Spleen (tissue), 7 donors: ENCODE data around the gene HTR4.

Experiments
- POLR2AphosphoS5 ChIP-seq, 3 donors: sonication (generic); formaldehyde crosslinking; IDR thresholded peaks; one replicate each; pipeline ENCODE4 v1.5.1; 2017; ENCODE audit warnings: antibody characterized with exemption in 3 of 3
- TF ChIP-seq, protein P1 (sequence below), 11 experiments: fragments of 200-600 bp in 7 of 11; fragments of 450-650 bp in 4 of 11; sonication (generic) in 4 of 11; IDR thresholded peaks in 8 of 11; conservative IDR thresholded peaks in 3 of 11; 1 replicate in 7 of 11; 2 replicates in 4 of 11; pipeline versions ENCODE4 v1.4.0 to v1.8.0; 2016 to 2021; ENCODE audit warnings: antibody characterized with exemption in 11 of 11, inconsistent platforms in 4 of 11, mild to moderate bottlenecking in 1 of 11
- donor health status: DM: no; HTN: no; CAD: no; lungs with moderate emphysema.
- donor health status: DM: no; HTN: no; CAD: no.
- donor health status: DM: no; HTN: no; CAD: no.

GRCh38 chr5:148659641-148660345 is 5.5 kb upstream of the HTR4 start:
- TF ChIP-seq, protein P1, sequence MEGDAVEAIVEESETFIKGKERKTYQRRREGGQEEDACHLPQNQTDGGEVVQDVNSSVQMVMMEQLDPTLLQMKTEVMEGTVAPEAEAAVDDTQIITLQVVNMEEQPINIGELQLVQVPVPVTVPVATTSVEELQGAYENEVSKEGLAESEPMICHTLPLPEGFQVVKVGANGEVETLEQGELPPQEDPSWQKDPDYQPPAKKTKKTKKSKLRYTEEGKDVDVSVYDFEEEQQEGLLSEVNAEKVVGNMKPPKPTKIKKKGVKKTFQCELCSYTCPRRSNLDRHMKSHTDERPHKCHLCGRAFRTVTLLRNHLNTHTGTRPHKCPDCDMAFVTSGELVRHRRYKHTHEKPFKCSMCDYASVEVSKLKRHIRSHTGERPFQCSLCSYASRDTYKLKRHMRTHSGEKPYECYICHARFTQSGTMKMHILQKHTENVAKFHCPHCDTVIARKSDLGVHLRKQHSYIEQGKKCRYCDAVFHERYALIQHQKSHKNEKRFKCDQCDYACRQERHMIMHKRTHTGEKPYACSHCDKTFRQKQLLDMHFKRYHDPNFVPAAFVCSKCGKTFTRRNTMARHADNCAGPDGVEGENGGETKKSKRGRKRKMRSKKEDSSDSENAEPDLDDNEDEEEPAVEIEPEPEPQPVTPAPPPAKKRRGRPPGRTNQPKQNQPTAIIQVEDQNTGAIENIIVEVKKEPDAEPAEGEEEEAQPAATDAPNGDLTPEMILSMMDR (IDR thresholded peaks at IDR 0.05 in 8 of 11, conservative IDR thresholded peaks at IDR 0.05 in 3 of 11) = no peak
- TF ChIP-seq POLR2AphosphoS5 (IDR thresholded peaks at IDR 0.05) = no peak
